PC-3 (cell line): ENCODE measurements around the gene NELFB. TPM values are rescaled to one million over a fixed set of nuclear protein-coding genes. Genes with fewer than 3 reads are reported as not detected.

ENCODE experiments used
- ATAC-seq: fragments of 200-7000 bp; cut with Tn5 transposase; 2 replicates; pipeline ENCODE4 v1.9.1; 2020; ENCODE audit warnings: mild to moderate bottlenecking, moderate library complexity
- BruUV-seq: library from RNA; stranded (reverse); fragments of 400-500 nt; replicated peaks from 2 replicates; lab custom pipeline; 2021; lab: Mats Ljungman, UMichigan
- CTCF ChIA-PET: fragments of 300-600 bp; sonication (Branson Sonifier 250); formaldehyde crosslinking; loops from one replicate; lab custom pipeline; 2022; ENCODE audit warnings: antibody characterized with exemption; lab: Charles Lee
- POLR2A ChIA-PET: fragments of 300-600 bp; sonication (Branson Sonifier 250); formaldehyde crosslinking; loops from one replicate; lab custom pipeline; 2022; ENCODE audit warnings: antibody characterized with exemption; ENCODE audit not compliant: unreplicated experiment; lab: Charles Lee
- DNase-seq: peaks from one replicate; pipeline ENCODE4 v3.0.0-alpha.2; 2015
- H2AFZ ChIP-seq: fragments of 300-600 bp; sonication (generic); 2 replicates; pipeline ENCODE4 v1.6.0; 2016; ENCODE audit warnings: antibody characterized with exemption, low read length
- H3F3A ChIP-seq: fragments of 300-600 bp; sonication (generic); one replicate; pipeline ENCODE4 v1.6.0; 2017; ENCODE audit warnings: antibody characterized with exemption, low read length, control low read depth, mild to moderate bottlenecking; ENCODE audit not compliant: unreplicated experiment
- H3K27ac ChIP-seq: fragments of 300-600 bp; sonication (generic); 2 replicates; pipeline ENCODE4 v1.5.1; 2016; ENCODE audit warnings: mild to moderate bottlenecking, low read length
- H3K27me3 ChIP-seq: fragments of 300-600 bp; sonication (generic); 2 replicates; pipeline ENCODE4 v1.6.1; 2016; ENCODE audit warnings: low read length, mixed read lengths
- H3K36me3 ChIP-seq: fragments of 300-600 bp; sonication (generic); 2 replicates; pipeline ENCODE4 v1.6.1; 2016; ENCODE audit warnings: low read depth, mixed run types, low read length, mixed read lengths
- H3K4me1 ChIP-seq: fragments of 300-600 bp; sonication (generic); 2 replicates; pipeline ENCODE4 v1.5.1; 2016; ENCODE audit warnings: low read length; ENCODE audit not compliant: insufficient read depth
- H3K4me2 ChIP-seq: fragments of 300-600 bp; sonication (generic); 2 replicates; pipeline ENCODE4 v1.6.0; 2016; ENCODE audit warnings: low read length
- H3K4me3 ChIP-seq: fragments of 300-600 bp; sonication (generic); 2 replicates; pipeline ENCODE4 v1.5.1; 2016; ENCODE audit warnings: mild to moderate bottlenecking, low read length, mixed read lengths
- H3K79me2 ChIP-seq: fragments of 300-600 bp; sonication (generic); 2 replicates; pipeline ENCODE4 v1.6.1; 2017; ENCODE audit warnings: low read length, mixed read lengths
- H3K9ac ChIP-seq: fragments of 300-600 bp; sonication (generic); 2 replicates; pipeline ENCODE4 v1.6.0; 2016; ENCODE audit warnings: mild to moderate bottlenecking, low read length
- H3K9me2 ChIP-seq: fragments of 300-600 bp; sonication (generic); replicated peaks from 2 replicates; pipeline ENCODE4 v1.6.1; 2016; ENCODE audit warnings: mixed run types, low read length, mixed read lengths
- H3K9me3 ChIP-seq: fragments of 300-600 bp; sonication (generic); 2 replicates; pipeline ENCODE4 v1.6.1; 2016; ENCODE audit warnings: low read length, mixed read lengths
- H4K20me1 ChIP-seq: fragments of 300-600 bp; sonication (generic); 2 replicates; pipeline ENCODE4 v1.6.1; 2016; ENCODE audit warnings: low read length, mixed read lengths
- EZH2 ChIP-seq: fragments of 300-600 bp; sonication (generic); IDR thresholded peaks from one replicate; pipeline ENCODE4 v1.6.1; 2017; ENCODE audit warnings: antibody characterized with exemption, mild to moderate bottlenecking, low read length; ENCODE audit not compliant: unreplicated experiment
- EZH2phosphoT487 ChIP-seq: fragments of 300-600 bp; sonication (generic); IDR thresholded peaks from 2 replicates; pipeline ENCODE4 v1.6.1; 2018; ENCODE audit warnings: mild to moderate bottlenecking, antibody characterized with exemption, low read length, borderline replicate concordance
- intact Hi-C: fragments of 100-400 bp; cut with micrococcal nuclease; formaldehyde crosslinking; loops from 2 replicates; pipeline ENCODE4 v1.9.0; 2023
- total RNA-seq: library from RNA; depleted of rRNA; stranded (reverse); fragments of >200 nt; gene quantifications from 2 replicates; pipeline ENCODE4 v1.2.3, GENCODE V29; 2014
- TF ChIP-seq, protein P1 (sequence below): fragments of 300-600 bp; sonication (generic); conservative IDR thresholded peaks from 2 replicates; pipeline ENCODE4 v1.5.1; 2017; ENCODE audit warnings: antibody characterized with exemption, low read depth, mild to moderate bottlenecking, low read length

The NELFB gene
- total RNA-seq, 1 experiment from 2014 or later: 50.7 TPM

DNA sequence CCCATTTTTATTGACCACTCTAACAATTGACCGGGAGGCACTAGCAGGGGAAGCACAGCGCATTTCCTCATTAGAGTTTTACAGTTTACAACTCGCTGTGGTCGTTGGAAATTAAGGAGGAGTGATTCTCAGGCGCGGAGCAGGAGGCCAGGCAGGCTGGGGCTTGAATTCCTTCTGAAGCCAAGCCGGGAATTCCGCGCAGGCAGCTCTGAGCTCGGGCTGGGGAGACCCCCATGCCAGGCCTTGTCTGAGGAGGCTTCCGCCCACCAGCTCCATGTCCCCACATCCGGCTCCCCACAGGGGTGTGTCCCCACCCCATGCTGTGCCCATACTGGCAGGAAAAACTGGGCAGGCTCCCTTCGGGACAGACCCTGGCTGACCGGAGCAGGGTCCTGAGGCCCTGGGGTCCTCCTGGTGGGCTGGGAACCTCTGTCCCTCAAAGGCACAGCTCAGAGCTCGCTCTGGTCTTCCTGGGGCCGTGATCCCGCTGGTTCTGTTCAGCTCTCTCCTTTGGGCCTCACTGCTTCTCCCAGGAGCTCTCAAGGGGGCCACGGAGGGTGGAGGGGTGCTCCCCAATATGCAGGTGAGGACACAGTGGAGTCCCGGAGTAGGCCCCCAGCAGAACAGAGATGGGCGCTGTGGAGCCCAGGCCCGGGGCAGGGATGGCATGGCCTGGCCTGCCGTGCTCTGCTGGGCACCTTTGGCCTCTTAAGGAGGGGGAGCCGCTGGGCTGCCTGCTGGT is 48.2 kb downstream of the NELFB start:
- CTCF ChIA-PET: no interaction called here
- Histone ChIP-seq H3K79me2 (peaks cover 15% of the 10 kb centered on the region), H3K4me1 (peaks cover 5% of the 10 kb centered on the region; the same call in 1 of the 2 replicates), H3K27ac (peak overlapping the region; percentile 13; the same call in 1 of the 2 replicates), H3K36me3 (no peaks in the 10 kb centered on the region), H3K4me2 (peak overlapping the region; percentile 80), H2AFZ (no peak overlapping the region), H3K4me3 (peak overlapping the region; percentile 58; the same call in 1 of the 2 replicates), H3K9ac (peak overlapping the region; percentile 67; the same call in 1 of the 2 replicates), H3K9me2 (no peaks in the 10 kb centered on the region), H3K27me3 (no peaks in the 10 kb centered on the region), H3K9me3 (no peaks in the 10 kb centered on the region), H4K20me1 (peaks cover 10% of the 10 kb centered on the region), H3F3A (no peaks in the 10 kb centered on the region)
- ATAC-seq (no peak), DNase-seq (no peak)
- intact Hi-C loops: no loop called here
- no peak for TF ChIP-seq EZH2
- no peak for TF ChIP-seq EZH2phosphoT487
- TF ChIP-seq, protein P1, sequence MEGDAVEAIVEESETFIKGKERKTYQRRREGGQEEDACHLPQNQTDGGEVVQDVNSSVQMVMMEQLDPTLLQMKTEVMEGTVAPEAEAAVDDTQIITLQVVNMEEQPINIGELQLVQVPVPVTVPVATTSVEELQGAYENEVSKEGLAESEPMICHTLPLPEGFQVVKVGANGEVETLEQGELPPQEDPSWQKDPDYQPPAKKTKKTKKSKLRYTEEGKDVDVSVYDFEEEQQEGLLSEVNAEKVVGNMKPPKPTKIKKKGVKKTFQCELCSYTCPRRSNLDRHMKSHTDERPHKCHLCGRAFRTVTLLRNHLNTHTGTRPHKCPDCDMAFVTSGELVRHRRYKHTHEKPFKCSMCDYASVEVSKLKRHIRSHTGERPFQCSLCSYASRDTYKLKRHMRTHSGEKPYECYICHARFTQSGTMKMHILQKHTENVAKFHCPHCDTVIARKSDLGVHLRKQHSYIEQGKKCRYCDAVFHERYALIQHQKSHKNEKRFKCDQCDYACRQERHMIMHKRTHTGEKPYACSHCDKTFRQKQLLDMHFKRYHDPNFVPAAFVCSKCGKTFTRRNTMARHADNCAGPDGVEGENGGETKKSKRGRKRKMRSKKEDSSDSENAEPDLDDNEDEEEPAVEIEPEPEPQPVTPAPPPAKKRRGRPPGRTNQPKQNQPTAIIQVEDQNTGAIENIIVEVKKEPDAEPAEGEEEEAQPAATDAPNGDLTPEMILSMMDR: no peak
- POLR2A ChIA-PET: interaction anchor here (0.6 kb wide), 1 partner anchor 8 kb away, joined by 3 read pairs; no protein-coding TSS in a partner anchor
- no TSS peak for BruUV-seq

DNA sequence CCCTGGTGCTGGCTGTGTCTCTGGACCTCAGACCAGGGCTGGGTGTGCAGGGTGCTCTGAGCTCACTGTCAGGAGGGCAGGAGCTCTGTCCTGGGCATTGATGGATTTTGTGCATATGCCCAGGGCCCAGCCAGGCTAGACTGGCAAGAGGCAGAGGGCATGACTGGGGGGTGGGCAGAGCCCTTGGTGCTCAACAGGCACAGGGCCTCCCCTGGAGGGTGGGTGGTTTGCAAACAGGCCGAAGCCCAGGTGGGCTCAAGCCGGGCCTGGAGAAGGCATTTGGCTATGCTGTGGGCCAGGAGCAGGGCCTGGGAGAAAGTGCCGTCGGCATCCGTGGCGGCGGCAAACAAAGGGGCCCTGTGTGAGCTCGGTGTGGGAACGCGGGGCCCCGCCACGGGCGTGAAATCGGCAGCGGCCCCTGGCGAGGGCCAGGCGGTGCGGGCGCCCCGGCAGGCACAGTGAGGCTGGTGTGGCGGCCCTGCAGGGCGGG is 48.8 kb downstream of the NELFB start:
- Histone ChIP-seq H3K27ac (no peak overlapping the region), H2AFZ (no peak overlapping the region), H3K9me2 (no peaks in the 10 kb centered on the region), H4K20me1 (peaks cover 10% of the 10 kb centered on the region), H3K9me3 (no peaks in the 10 kb centered on the region), H3K9ac (no peak overlapping the region), H3F3A (no peaks in the 10 kb centered on the region), H3K79me2 (peaks cover 15% of the 10 kb centered on the region), H3K4me3 (no peak overlapping the region), H3K36me3 (no peaks in the 10 kb centered on the region), H3K27me3 (no peaks in the 10 kb centered on the region), H3K4me1 (peaks cover 5% of the 10 kb centered on the region; the same call in 1 of the 2 replicates), H3K4me2 (no peak overlapping the region)
- ATAC-seq (no peak), DNase-seq (no peak)
- intact Hi-C loops: no loop called here
- ChIA-PET POLR2A (no interaction called here), CTCF (no interaction called here)
- BruUV-seq: no TSS peak
- TF ChIP-seq EZH2: no peak
- TF ChIP-seq EZH2phosphoT487: no peak
- TF ChIP-seq, protein P1: no peak
